HG02571 (cell line): ENCODE measurements around the gene EVC2.

Experiments
- ATAC-seq: cut with Tn5 transposase; IDR thresholded peaks from one replicate; pipeline ENCODE4 v1.9.1; 2021; ENCODE audit warnings: mild to moderate bottlenecking, moderate library complexity; ENCODE audit not compliant: unreplicated experiment

The EVC2 gene

GRCh38 chr4:5708449-5709206 lies at the start of gene EVC2:
Gene EVC2 (minus strand): TSS chr4:5708559. CDS start chr4:5708513, 46 bp downstream.
- ATAC-seq = no peak

GRCh38 chr4:5757954-5758353 lies 49.6 kb upstream of the EVC2 start:
- no peak for ATAC-seq

DNA sequence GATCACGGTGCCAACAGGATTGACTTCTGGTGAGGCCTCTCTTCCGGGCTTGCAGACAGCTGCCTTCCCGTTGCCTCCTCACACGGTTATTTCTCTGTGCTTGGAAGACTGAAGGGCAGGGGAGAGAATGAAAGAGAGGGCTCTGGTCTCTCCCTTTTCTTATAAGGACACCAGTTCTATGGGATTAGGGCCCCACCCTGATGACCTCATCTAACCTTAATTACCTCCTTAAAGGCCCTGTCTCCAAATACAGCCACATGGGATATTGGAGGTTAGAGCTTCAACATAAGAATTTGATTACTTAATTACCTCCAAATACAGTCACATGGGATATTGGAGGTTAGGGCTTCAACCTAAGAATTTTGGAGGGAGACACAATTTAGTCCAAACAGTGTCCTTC lies 49.2 kb upstream of the EVC2 start:
- no peak for ATAC-seq

GRCh38 chr4:5757091-5757490 lies 48.7 kb upstream of the EVC2 start:
- no peak for ATAC-seq

GRCh38 chr4:5756271-5756670 lies 47.9 kb upstream of the EVC2 start:
- ATAC-seq = no peak

DNA sequence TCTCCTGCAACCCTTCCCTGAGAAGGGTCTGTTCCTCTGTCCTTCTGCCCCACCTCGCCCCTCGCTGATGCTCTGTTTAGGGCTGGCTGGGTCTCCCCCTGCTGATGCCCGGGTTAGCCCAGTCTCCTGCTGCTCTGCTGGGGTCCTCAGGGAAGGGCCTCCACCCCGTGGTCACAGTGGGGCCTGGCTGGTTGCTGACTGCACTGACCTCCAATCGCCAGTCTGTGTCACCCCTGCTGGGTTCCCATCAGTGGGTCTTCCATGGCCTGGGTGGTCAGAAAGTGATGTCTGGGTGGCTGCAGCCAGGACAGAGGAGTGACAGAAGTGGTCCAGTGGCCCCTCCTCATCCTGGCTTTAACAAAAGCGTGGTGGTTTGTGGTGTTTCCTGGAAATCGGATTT lies 47.3 kb upstream of the EVC2 start:
- ATAC-seq = no peak

DNA sequence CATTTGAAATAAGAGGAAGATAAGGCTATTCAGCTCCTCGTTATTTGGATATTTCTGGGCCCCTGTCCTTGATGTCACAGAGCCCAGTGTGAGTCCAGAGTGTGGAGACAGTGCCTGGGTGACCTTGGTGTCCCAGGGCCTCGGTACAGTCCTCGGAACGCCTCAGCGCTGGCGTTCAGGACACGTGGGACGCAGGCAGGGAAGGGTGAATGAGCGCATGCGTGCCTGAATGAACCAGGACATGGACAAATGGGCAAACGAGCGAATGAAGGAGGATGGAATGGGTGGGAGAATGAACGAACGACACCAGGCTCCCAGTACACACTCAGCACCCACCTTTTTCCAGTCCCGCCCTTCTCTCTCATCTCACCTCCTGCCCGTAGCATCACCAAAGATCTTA lies 46.8 kb upstream of the EVC2 start:
- ATAC-seq = no peak

DNA sequence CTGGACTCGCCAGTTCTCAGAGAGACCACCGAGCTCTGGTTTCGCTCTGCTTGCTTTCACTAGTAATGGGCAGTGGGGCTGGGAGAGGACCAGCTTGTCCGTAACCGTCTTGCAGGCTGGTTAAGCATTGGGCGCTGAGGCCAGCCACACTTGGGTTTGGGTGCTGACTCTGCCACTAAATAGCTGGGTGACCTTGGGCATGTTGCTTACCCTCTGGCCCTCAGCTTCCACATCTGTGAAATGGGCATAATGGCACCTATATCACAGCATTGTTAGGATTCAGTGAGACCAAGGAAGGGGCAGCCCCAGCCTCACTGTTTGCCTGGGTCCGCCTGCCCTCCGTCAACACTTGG lies 46.1 kb upstream of the EVC2 start:
- no peak for ATAC-seq

- ATAC-seq = no peak
Measured at GRCh38 chr4:5753766-5754528, 45.6 kb upstream of the EVC2 start.

DNA sequence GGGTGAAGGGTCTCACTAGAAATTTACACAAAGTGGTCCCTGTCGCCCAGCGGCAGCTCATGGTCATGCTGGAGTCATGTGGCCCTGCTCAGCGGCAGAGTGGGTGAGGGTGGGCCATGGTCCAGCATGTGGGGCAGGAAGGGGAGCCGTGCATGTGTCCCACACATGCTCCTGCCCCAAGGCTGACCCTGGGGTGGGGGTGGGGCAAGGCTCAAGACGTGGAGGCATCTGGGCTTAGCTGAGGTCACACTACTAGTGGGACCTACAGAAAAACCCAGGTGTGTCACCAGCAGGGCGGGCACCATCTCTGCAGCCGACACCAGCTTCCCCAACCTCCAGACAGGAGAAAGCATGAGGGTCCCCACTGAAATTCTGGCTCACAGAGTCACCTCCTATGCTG lies 45.0 kb upstream of the EVC2 start:
- no peak for ATAC-seq

- no peak for ATAC-seq
Measured at GRCh38 chr4:5752376-5753184, 44.2 kb upstream of the EVC2 start.

- no peak for ATAC-seq
Measured at GRCh38 chr4:5751666-5752375, 43.5 kb upstream of the EVC2 start.

DNA sequence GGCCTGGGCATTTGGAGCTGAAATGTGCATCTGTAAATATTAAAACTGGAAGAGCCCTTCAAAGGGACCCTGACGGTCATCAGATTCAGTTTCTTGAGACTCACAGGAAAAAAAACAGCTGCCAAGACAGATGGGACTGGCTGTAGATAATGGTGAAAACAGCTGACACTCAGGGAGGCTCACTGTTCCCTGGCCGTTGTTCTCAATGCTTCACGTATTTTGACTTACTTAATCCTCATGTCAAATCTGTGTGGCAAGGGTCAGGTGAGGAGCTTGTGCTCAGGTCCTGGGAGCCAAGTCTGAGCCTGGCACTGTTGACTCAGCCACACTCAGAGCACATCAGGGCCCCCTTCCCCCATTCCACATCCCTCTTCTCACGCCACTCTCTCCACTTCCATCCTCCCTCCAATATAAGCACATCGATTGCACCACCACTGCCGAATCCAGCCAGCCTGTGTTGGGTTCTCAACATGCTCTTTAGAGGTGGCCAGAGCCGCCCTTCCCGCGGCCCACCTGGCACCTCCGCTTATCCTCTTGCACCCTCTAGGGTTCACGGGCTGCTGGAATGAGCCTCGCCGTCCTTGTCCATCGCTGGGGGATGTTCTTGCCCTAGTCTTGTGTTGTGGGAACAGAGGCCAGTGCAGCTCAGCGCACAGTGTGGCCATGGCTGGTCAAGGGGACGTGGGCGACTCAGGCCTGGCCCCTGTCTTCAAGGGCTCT lies 42.7 kb upstream of the EVC2 start:
- no peak for ATAC-seq

- no peak for ATAC-seq
Measured at GRCh38 chr4:5750052-5750945, 41.9 kb upstream of the EVC2 start.

- ATAC-seq = no peak
Measured at GRCh38 chr4:5749568-5749967, 41.2 kb upstream of the EVC2 start.

- no peak for ATAC-seq
Measured at GRCh38 chr4:5747738-5748375, 39.5 kb upstream of the EVC2 start.

DNA sequence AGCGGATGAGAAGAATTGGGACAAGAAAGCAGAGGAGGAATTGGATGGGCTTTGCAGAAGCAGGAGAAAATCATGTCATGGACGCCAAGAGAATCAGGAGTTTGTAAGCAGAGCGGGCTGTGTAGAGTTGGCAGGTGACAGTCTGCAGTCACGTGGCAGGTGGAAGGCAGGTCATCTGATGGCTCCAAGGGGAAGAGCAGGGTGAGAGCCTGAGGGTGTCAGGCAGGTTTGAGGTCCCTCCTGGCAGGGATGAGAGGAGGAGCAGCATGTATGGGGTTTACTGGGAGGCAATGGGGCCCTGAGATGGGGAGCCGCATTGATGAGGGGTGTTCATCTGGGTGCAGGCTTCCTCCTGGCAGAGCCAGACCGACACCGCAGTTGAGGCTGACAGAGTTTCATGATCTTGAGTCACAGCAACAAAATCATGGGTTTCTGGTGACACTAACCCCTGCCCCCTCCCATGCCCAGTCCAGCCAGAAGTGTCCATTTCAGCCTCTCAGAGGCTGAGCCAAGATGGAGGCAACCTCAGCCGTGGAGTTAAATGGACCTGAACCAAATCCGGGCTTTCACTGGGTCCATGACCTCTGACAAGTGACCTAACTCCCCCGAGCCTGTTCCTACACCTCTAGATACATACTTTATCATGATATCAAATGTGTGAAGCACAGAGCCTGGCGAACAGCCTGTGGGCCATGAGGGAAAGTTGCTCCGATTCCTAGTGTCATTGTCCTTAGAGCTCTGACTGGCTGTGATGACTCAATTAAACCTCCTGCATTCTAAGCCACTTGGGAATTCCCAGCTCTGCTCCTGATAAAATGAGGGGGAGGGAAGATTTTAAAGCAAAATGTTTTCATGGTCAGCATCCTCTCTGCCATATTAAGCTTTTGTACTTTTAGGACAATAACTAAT lies 38.7 kb upstream of the EVC2 start:
- no peak for ATAC-seq

DNA sequence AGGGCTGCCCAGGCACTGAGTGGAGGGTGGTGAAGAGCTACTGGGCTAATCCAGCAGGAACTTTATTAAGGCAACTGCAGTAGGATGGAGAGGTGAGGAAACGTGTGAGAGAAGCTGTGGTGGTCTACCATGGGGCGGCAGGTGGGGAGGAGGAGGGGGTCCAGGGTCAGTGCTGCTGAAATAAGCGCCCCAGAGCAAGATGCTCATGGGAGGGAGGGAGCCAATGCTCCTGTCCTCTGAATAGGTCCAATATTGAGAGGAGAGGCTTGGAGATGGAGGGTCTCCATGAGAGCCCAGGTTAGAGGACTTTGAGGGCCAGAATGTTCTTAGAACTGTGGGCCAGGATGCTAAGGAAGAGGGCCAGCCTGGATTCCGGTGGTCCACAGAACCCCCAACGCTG lies 37.9 kb upstream of the EVC2 start:
- no peak for ATAC-seq
